ENCODE results near the gene MEF2C.

Gene MEF2C

DNA sequence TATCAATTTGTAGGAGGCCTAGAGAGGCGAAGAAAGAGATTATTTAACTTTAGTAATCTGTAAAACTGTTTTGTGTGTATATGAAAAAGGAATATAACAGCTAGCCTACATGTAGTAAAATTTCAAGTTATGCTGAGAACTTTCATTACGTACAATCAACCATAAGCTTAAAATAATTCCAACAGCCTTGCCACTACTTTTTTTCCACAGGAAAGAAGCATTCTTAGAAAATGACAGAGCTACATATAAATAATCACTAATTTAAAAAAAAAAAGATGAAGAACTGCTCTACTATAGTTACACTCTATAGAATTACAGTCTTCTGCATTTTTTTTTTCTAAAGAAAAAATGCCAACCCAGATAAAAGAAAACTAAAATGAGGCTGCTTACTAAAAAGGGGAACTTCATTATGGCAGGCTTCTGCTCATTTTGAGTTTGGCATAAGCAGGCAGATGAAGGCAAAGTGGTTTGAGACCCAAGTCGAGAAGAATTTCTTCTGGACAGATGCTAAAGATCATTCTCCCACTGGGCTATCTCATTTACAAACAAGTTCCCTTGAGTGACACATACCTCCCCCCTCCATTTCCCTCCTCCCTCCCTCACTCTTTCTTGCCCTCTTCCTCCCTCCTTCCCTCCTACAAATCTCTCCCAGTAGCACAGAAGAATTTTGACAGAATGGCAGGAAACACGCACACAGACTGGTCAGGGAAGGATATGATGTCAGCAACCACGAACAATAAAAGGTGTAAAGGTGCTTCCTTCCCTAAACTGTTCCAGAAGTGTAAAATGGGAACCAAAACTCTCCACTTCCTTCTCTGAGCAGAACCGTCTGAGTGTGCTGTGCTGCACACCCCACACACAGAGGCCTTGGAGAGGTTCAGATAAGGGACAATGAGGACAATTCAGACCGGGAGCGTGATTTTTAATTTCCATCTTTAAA lies 56.1 kb downstream of the MEF2C start:
- DNase-seq = no peak

- DNase-seq = no peak
Measured at GRCh38 chr5:88825584-88826315, 57.2 kb downstream of the MEF2C start.

GRCh38 chr5:88824892-88825583 lies 57.9 kb downstream of the MEF2C start:
- DNase-seq = no peak

DNA sequence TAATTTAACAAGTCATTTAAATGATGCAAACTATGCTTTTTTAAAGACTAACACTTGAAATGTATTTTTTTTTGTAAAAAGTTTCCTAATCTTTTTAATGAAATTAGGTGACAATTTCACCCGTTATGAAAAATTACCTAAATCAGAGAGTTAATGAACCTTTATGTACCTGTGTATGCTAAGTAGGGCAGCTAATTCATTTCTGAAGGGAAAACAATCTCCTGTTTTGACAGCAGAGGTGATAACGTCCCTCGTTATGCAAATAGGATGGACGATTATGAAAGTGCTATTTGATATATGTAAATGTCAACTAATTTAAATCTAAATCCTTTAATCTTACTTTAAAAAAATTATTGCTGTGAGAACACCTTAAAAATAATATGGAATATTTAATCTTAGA lies 58.8 kb downstream of the MEF2C start:
- no peak for DNase-seq

- DNase-seq = no peak
Measured at GRCh38 chr5:88823201-88823600, 59.8 kb downstream of the MEF2C start.

DNA sequence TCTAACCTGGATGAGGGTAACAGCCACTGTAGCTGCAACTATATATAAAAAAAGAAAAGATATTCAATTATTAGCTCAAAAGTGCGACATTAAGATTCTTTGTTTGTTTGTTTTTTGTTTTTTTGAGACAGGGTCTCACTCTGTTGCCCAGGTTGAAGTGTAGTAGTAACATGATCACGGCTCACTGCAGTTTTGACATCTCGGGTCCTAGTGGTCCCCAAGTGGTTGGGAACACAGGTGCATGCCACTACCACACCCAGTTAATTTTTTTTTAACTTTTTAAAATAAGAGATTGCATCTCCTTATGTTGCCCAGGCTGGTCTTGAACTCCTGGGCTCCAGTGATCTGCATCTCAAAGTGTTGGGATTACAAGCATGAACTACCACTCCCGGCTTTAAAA lies 61.8 kb downstream of the MEF2C start:
- DNase-seq = no peak

DNA sequence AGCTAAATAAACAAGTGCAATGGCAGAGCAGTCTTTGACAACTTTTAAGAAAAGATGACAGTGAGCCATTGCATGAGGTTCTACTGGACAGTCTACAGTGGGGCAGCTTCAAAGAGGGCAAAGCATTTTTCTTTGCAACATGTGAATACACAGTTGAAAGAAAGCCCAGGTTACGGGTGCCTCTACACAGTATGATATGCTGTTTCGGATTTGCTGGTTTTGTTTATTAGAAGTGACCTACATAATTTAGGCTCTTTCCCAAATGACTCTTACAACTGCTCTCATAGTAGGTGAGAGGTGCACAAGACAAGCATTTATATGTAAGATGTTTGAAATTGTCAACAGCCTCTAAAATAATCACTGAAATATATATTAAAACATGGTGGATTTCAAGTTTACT lies 62.4 kb downstream of the MEF2C start:
- DNase-seq = no peak

DNA sequence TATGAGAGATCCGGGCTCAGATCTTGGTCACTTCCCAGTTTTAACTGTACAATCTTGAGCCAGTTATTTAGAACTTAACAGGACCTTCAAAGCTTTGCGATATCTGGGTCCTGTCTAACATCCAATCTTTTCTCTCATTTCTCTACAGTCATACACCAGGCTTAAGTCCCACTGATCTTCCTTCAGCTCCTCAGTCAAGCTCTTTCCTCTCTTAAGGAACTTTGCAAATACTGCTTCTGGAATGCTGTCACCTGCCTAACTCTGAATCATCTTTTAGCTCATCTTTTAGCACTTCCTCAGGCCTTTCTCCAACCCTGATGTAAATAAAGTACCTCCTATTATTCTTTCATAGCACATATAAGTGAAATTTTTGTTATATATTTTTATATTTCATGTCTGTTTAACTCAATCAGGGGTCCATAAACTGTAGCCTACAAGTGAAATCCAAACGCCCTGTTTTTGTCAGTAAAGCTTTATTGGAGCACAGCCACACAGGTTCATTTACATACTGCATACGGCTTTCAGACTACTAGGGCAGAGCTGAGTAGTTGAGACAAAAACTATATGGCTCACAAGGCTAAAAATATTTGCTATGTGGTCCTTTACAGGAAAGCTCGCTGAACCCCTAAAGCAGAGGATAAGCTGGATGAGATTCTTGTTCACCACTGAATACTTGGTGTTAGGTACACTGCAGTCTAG lies 63.5 kb downstream of the MEF2C start:
- no peak for DNase-seq

DNA sequence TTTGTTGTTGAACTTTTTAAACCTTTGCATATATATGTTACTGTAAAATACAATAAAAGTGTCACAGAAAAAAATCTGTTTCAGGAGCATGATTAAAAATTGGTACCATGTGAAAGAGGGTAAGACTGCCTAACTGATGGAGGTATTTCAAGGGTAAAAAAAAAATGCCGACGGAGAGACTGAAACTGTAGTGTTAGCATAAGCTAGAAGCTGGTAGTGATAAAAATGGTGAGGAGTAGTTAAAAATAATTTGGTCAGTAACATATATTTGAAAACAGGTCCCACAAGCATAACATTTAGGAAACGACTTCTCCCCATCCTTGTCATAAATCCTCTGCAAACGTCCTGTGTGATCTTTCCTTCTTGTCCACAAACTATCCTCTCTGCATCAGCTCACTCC lies 64.7 kb downstream of the MEF2C start:
- DNase-seq = no peak

DNA sequence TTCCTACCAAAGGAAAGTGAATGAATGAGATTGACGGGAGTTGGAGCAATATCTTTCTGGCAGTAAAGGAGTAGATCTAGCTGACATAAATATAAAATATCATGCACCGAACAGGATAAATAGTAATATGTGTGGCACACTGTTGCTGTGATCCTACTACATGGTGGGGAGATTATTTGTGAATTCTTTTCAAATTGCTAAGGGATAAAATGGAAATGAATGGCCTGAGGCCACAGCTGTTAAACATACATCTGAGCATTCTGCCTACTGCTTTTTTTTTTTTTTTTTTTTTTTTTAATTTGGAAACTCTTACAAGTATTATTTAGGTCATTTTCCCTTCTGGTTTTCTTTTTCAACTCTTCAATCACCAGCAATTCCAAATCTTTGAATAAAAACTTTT lies 66.8 kb downstream of the MEF2C start:
- DNase-seq = no peak

- no peak for DNase-seq
Measured at GRCh38 chr5:88815050-88815789, 67.8 kb downstream of the MEF2C start.

DNA sequence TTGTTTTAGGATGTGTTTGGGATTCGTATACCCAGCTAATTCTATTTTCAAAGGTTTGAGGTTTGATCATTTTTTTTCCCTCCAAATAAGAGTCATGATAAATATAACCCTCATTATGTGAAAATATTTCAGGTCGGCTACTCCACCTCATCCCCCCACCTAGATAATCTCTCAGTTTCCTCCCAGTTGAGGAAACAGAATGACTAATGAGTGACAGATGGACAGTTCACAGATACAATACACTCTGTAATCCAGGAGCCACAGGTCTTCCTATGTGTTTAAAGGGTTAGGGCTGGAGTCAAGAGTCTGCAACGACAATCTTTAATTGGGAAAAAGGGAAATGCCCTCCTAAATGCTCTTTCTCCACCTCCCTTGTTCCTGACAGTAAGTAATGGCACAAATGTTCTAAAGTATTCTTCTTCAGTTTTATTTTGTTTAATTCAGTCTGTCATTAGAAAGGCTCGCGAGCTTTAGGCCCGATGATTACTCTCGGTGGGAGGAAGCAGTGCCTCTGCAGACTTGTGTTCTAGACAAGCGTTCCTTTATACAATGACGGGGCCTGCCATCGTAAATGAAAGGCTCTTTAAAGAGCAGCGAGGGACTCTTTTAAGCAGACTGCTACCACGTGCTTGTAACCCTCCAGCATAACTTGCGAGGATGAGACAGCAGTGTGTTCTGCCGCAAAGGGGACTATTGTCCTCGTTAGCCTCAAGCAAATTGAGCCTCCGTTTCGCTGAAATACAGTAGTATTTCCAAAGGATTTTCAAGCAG lies 69.0 kb downstream of the MEF2C start:
- no peak for DNase-seq

- DNase-seq = no peak
Measured at GRCh38 chr5:88813244-88813643, 69.7 kb downstream of the MEF2C start.

DNA sequence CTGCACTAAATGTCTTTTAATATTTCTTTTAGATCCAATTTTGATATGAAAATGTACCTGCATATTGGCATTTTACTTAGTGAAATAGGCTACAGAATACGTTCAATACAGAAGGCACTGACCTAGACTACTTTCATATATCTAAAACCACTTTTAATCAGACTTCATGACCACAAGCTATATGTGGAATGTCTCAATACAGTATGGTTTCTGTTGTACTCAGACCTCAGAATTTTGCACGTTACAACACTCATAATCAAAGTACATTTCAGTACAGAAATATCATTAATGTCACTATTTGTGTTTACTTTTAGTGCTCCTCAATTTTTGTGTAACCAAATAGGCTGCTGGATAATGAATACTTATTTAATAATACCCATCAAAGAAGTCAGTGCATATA lies 74.8 kb downstream of the MEF2C start:
- DNase-seq = no peak

DNA sequence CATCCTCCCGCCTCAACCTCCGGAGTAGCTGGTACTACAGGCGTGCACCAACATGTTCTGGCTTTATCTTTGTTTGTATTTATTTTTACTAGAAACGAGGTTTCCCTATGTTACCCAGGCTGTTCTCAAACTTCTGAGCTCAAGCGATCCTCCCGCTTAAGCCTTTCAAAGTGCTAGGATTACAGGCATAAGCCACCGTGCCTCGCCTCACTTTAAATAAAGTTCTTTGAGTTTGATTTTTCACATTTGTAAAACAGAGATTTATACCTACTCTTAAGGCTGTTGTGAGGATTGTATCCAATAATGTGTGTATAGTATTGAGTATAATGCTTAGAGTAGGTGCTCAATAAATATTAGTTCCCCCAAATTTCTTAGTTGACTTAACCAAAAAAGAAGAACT lies 75.7 kb downstream of the MEF2C start:
- no peak for DNase-seq

GRCh38 chr5:88806338-88806737 lies 76.6 kb downstream of the MEF2C start:
- DNase-seq = no peak

GRCh38 chr5:88805151-88805784 lies 77.7 kb downstream of the MEF2C start:
- no peak for DNase-seq

DNA sequence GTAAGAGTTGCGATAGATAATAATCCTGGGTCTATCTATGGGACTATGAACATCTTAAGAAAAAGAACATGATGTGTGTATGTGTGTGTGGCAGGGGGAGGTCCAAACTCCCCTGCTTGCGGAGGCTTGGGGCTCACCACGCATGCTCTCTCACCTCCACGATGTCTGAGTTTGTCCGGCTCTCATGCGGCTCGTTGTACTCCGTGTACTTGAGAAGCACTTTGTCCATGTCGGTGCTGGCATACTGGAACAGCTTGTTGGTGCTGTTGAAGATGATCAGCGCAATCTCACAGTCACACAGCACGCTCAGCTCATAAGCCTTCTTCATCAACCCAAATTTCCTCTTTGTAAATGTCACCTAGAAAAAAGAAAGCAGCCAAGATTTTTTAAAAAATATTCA lies 78.5 kb downstream of the MEF2C start:
- no peak for DNase-seq

- DNase-seq = no peak
Measured at GRCh38 chr5:88803309-88803708, 79.7 kb downstream of the MEF2C start.

- DNase-seq = no peak
Measured at GRCh38 chr5:88799938-88800535, 82.9 kb downstream of the MEF2C start.
